HG03095 (cell line): ENCODE results near the gene PSMG4.
A peak's percentile ranks its signal among the peaks of the same experiment; 100 is the strongest.

Source experiments
- ATAC-seq: cut with Tn5 transposase; IDR thresholded peaks from one replicate; pipeline ENCODE4 v1.9.1; 2021; ENCODE audit warnings: moderate library complexity; ENCODE audit not compliant: unreplicated experiment

PSMG4 gene, protein sequence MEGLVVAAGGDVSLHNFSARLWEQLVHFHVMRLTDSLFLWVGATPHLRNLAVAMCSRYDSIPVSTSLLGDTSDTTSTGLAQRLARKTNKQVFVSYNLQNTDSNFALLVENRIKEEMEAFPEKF

DNA sequence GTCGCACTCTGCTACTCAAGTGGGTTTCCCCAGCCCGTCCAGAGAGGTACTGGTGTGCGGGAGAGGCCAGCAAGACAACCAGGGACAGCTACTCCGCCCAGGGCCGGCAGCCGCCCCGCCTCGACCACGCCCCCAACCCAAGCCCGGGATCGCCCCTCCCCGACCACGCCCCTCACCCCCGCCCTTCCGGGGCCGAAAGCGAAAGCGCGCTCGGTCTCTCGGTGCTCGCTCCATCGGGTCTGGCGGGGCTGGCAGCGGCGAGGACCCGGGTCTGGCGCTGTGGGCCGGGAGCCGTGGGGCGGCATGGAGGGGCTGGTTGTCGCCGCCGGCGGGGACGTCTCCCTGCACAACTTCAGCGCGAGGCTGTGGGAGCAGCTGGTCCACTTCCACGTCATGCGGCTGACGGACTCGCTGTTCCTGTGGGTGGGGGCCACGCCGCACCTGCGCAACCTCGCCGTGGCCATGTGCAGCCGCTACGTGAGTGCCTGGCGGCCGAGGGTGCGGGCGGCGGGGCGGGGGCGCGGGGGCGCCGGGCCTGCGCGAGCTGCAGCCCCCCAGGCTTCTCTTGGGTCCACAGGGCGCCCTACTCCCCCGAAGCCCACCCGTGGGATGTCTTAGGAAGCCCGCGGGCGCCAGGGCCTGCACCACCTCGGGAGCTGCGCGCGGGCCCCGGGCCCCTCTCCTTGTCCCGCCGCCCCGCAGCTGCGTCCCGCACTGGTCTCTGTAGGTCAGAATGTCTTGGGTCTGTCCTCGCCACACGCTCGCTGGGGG, at the start of gene PSMG4:
Gene PSMG4 (plus strand): TSS at position 228 of the 771 bp plus-strand sequence. CDS start 76 bp downstream, at position 304.
- peak; percentile 63 for ATAC-seq

DNA sequence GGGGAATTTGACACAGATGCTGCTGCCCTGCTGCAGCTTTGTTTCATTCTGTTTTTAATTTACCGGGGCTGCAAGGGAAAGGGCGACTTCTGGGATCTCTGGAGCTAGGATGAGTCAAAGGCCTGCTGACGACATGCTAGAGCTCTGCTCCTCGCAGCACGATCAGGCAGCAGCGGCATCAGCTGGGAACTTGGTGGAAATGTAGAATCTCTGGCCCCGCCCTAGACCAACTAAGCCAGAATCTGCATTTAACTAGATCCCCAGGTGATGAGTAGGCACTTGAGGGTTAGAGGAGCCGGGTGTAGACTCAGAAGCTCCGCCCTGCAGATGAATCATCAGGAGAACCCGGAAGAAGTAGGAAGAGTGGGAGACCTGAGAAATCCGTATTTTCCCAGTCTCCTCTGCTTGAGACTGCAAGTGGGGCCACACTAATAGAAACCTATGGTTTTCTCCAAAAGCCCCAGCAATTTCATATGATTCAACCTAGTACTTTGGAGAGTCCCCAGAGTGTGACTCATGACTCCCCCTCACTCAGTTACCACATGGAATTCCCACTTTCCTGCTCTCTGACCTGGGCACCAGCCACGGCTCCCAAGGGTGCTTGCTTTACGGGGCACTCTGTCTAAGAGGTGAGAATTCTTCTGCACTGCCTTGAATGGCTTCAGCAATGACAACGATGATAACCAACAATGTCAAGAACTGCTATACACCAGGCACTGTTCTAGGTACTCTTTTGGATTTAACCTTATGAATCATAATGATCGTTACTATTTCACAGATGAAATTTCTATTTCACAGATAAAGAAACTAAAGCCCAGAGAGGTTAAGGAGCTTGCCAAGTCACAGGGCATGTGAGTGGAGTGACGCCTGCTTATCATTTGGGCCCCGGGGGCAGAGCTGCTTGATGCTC, 49.4 kb upstream of the PSMG4 start:
- no peak for ATAC-seq

DNA sequence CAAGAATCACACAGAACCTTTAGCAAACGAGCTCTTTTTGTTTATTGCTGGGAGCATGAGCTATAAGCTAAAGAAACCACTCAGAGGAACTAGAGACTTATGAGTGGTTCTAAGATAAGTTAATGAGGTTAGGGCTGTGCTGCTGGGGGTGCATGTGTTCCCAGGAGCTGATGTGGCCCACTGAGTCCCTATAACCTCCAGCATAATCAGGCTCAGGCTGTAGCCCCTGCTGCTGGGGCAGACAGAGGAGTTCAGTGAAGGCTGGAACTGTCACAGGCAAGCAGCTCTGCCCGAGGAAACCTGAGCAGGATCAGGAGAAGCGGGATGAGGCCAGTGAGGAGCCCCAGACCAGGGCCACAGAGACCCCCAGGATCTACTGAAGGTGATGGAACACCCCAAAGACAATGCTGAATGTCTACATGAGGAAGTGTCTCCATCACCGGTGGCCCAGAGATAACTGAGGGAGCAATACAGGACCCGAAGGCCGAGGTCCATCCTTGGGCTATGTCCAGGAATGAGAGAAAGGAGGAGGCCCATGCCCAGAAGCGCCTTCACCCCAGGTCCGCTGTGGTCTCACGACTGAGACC, 48.6 kb upstream of the PSMG4 start:
- no peak for ATAC-seq

DNA sequence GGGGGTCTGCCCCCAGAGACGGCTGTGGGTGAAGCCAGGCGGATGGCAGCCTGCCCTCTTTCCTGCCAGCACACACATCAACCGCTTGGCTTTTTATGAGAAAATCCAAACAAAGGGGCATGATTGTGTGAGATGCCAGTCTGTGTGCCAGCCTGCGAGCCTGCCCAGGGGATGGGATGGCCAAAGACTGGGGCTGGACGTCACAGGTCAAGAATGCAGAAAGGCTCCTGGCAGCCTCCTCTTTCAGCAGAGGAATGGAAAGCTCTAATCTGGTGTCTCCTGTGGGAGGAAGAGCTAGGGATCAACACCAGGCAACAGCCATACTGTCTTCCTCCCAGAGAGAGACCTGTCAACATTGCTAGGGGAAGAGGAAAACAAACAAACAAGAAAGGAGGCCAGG, 47.1 kb upstream of the PSMG4 start:
- no peak for ATAC-seq

DNA sequence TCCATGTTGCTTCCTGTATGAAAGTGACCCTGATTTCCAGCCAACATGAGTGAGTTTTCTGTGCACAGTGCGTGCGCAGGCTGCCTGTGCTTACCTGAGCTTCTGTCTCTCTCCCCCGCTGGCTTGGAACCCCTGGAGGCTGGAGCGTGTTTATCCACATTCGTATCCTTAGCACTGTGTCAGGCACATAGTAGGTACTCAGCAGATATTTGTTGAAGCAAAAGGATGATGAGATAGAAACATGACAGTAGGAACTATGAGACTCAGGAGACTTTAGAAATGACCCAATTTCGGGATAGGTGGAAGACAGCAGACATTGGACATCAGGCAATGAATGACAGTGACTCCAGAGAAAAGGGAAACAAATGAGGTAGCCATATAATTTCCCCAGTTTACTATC, 46.5 kb upstream of the PSMG4 start:
- no peak for ATAC-seq

DNA sequence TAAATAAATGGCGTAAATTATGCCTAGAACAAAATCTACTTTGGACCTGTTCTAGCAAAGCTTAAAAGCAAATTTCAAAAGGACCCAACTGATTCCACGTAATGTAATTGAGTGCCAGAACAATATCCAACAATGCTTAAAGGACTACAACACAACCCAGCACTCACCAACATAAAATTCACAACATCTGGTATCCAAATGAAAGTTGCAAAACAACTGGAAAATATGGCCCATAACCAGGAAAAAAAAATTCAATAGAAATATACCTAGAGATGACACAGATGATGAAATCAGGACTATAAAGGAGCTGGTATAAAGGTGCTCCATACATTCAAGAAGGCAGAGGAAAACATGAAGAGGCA, 45.4 kb upstream of the PSMG4 start:
- ATAC-seq = no peak

DNA sequence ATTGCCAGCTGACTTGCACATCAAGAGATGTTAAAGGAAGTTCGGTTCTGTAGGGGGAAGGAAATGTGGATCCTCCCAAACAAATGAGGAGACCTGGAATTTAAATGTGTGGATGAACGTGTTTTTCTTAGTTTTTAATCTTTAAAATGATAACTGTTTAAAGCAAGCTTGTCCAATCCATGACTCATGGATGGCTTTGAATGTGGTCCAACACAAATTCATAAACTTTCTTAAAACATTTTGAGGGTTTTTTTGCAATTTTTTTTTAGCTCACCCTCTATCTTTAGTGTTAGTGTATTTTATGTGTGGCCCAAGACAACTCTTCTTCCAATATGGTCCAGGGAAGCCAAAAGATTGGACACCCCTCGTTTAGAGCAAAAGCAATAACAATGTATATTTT, 43.8 kb upstream of the PSMG4 start:
- ATAC-seq = no peak

DNA sequence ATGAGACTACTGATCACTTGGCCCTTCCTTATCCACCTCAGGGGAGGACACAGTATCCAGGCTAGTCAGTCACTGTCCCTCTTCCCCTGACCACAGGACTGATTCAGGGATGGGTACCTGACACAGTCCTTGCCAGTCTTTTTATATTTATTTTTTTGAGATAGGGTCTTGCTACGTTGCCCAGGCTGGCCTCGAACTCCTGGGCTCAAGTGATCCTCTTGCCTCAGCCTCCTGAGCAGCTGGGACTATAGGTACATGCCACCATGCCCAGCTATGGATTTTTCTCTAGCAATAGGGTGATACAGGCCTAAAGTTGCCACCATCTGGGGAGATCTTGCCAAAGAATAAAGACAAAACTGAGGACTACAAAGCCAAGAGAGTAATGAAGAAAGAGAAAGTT, 41.5 kb upstream of the PSMG4 start:
- ATAC-seq = no peak

DNA sequence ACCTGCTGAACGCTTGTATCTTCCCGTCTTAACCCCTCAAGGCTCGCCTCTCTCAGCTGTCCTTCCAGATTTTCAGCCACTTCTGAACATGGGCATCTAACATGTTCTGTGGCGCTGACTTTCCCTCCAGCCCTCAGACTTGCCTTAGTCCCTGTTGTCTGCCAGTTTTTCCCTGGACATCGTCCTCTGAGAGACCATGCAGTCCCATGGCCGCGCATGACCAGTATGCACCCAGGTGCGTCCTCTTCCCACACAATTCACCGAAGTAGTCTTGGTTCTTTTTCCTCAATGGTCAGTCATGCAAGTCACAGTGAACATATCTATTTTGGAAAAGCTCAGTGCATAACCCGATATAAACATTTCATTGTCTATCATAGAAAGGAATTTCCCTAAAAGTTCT, 40.5 kb upstream of the PSMG4 start:
- ATAC-seq = no peak

DNA sequence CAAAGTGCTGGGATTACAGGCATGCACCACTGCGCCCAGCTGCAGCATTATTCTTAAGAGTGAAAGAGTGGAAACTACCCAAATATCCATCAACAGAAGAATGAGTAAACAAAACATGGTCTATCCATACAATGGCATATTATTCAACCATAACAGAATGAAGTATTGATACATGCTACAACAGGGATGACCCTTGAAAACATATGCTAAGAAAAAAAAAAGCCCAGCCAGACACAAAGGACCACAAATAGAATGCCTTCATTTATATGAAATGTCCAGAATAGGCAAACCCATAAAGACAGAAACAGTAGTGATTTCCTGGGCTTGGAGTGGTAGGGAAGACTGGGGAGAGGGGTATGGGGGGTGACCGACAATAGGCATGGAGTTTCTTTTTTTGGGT, 38.4 kb upstream of the PSMG4 start:
- ATAC-seq = no peak

DNA sequence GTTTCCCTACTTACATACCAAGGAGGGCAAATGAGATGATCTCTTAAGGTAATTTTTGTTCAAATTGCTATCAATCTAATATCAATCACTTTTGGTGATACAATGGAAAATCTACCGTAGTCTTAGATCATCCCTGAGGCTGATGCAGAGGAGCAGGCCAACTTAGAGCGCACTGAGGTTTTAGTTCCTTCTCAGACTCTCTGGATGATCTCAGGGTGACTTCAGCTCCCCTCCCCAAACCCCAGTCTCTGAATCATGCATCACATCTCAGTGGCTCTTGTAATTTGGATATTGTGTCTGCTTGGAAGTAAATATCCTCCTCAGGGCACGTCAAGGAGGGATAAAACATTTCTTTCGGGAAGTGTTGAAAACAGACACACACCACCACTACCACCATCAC, 37.2 kb upstream of the PSMG4 start:
- no peak for ATAC-seq

DNA sequence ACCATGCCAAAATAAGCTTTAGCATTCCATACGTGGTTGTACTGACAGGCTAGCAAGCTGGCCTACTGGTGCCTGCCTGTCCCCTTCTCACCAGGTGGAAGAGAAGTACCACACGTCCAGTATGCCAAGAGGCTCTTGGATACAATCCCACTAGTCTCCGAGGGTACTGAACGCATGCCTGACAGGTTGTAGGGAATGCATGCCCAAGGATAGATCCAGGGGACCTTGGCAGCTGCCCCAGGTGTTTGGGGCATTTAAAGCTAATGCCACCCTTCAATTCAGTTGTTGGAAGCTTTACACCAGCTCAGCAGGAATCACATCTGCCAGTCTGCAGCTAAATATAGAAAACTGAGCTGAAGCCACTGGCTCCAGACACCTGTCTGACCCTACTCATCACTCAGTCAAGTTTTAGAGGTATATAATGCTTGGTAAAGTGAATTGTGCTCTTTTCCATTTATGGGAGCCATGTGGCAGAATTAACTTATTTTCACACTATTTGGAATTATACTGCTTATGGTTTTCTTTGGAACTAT, 36.2 kb upstream of the PSMG4 start:
- ATAC-seq = no peak

DNA sequence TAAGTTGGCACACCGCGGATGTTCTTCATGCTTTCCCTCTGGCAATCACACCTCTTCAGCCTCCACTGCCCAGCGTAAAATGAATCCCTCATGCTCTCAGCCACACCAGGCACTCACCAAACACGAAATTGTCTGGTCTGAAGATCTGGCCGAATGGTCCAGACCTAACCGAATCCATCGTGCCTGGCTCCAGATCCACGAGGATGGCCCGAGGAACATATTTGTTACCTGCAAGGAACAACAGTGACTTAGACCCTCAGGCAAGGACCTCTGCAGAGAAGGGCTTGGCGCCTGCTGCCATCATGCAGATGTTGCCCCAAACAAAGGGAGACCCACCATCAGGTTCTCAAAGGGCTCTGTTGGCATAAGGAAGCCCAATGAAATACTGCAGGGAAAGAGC, 32.7 kb upstream of the PSMG4 start:
- ATAC-seq = no peak

DNA sequence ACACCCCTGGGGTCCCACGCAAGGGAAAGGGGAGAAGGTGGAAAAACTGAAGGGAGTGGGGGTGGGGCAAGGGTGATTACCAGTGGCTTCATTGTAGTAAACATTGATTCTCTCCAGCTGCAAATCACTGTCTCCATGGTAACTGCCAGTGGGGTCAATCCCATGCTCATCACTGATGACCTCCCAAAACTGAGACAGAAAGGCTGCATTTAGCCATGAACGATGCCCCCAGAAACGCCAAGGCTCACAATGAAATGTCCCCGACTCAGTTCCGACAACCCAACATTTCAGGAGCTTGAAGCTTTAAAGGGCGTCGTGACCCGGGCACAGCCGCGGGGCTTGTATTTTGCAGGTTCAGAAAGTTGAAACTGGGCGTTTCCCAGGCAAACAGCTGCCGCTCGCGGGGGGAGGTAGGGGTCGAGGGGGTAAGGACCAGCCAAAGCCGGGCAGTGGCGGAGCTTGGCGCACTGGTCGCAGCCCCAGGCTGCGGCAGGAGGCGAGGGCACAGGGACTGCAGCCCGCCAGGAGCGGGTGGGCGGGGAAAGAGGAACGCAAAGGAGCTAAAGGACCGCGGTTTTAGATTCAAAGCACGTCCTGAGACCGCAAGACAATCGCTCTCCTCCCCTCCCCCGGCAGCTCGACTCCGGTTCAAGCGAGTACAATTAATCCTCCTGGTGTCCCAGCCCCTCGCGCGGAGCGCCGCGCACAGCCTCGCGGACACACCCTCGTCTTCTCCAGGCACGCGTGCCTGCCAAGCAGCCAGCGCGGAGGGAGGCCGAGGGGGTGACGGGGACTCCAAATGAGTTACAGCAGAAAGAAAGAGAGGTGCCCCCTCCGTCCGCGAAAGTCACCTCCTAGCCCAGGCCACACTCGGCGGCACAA, 32.0 kb upstream of the PSMG4 start:
- ATAC-seq = no peak

DNA sequence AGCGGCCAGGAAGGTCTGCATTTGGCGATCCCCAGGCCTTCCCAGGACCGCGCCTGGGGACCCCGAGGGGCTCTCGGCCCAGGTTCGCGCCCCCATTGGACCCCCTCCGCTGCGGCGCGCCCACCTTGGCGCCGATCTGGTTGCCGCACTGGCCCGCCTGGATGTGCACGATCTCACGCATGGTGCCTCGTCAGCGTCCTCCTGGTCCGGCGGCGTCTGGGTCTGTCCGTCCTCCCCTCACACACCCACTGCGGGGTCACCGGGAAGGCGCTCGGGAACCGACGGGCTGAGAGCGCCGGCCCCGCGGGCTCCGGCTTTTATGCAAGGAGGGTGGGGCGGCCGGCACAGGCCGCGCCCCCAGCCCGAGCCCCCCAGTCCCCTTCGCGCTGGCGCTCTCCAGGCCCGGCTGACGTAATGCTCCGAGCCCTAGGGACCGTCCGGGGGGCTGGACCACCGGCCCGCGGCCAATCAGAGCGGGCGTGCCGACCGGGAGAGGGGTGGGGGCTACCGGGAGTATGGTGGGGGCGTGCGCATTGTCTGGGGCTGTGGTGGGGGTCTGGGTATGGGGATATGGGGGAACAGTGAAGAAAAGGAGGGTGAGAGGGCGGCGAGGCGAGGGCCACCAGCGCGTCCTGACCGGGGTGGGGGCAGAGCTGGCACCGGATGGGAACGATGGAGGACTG, 31.2 kb upstream of the PSMG4 start, which contains the start of gene TUBB2B:
Gene TUBB2B (minus strand): TSS at position 291 of the 683 bp plus-strand sequence. CDS start 110 bp downstream, at position 181.
- no peak for ATAC-seq

DNA sequence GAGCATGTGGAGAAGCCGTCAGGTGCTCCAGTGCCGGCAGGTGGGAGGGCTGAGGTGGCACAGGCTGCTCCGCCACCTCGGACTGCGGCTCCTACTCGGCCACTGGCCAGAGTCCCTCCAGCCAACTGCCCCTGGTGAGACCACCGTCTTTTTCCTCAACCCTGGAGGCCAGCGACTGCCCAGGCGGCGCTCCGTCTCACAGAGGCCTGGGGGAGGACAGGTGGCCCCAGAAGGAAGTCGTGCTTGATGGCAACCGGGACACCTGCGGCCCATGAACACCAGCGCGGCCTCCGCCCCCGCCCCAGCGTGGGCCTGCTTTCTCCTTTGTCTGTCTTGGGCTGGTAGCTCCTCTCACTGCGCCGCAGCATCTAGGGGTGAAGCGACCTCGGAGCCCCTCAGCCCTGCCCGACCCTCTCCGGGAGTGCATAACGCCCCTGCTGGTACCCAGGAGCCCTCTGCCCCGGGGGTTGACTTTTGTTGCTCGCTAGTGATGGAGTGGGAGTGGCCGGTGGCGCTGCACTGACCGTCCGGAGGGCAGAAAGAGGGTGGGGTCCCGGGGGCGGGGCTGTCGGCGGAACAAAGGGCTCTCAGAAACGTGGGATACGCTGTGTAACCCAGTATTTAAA, 30.6 kb upstream of the PSMG4 start:
- ATAC-seq = no peak

DNA sequence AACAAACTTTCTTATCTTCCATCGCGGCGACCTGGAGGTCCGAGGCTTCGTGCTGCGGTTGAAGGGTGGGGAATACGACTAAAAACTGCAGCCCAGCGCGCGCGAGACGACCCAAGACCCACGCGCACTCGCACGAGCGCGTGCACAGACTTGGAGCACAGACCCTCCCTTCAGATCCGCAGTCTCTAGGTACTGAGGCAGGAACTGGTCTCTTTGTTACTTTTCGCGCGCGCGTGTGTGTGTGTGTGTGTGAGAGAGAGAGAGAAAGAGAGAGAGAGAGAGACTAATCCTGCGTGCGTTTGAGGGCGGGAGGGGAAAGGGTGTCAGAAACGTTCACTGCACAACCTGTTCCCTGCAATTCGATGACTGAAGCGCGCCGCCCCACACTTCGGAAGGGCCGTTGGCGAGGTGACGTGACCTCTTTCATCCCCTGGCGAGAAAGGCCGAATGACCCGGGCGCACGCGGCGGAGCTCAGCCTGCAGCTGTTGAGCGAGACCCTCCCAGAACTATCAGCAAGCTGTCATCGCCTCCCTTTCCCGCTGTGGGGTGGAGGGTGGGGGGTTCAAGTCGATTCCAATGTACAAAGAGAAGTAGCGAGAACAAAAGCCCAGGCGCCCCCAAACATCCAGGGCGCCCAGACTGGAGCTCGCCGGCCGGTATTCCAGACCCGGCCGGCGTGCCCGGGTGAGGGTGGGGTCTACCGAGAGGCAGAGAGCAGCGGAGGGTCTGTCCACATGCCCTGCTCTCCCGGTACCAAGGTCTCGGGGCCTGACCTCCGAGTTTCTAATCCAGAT, 29.8 kb upstream of the PSMG4 start:
- no peak for ATAC-seq

DNA sequence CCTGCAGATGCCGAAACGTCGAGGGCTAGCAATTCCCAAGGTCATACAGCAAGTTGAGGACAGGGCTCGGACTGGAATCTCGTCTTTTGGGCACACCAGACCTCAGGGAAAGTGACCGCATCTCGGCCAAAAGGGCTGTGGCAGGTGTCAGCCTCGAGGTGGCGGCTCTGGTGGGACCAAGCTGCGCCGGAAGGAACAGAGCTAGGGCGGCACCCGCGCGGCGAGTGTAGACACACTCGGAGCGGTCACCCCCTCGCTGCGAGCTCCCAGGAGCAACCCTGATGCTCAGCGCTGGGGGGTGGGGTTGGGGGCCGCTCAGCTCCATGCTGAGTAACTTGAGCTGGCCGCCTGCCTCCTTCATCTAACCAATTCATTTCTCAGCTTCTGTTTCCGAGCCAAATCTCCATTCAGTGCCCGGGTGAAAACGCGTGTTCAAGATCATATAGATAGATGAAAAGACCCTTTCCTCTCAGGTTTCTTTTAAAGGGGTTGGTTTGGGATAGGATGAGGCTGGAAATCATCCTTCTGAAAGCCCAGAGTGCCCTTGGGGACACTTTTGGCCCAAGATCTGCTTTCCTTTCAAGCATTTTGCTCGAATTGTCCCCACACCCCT, 29.1 kb upstream of the PSMG4 start:
- no peak for ATAC-seq
